H9 (cell line): Measurements from ENCODE around the gene PYROXD2. TPM values are rescaled to one million over a fixed set of nuclear protein-coding genes. Genes with fewer than 3 reads are reported as not detected.

ENCODE experiments used
- DNase-seq: peaks from one replicate; pipeline ENCODE4 v3.0.0-alpha.2; 2017
- H2AFZ ChIP-seq: one replicate; pipeline ENCODE4 v1.6.1; 2013; ENCODE audit warnings: mild to moderate bottlenecking, low read length, control low read depth, moderate library complexity
- H2AK5ac ChIP-seq: 2 replicates; pipeline ENCODE4 v1.6.1; 2013; ENCODE audit warnings: low read length, control low read depth, mixed read lengths; ENCODE audit not compliant: insufficient read length
- H2BK120ac ChIP-seq: one replicate; pipeline ENCODE4 v1.6.1; 2013; ENCODE audit warnings: low read depth, mild to moderate bottlenecking, low read length, control low read depth, inconsistent platforms; ENCODE audit not compliant: poor library complexity, severe bottlenecking
- H2BK12ac ChIP-seq: 2 replicates; pipeline ENCODE4 v1.6.1; 2013; ENCODE audit warnings: low read length, control low read depth, mixed read lengths, low read depth; ENCODE audit not compliant: insufficient read length
- H2BK15ac ChIP-seq: 2 replicates; pipeline ENCODE4 v1.6.1; 2013; ENCODE audit warnings: low read depth, low read length, control low read depth
- H2BK20ac ChIP-seq: one replicate; pipeline ENCODE4 v1.6.1; 2013; ENCODE audit warnings: low read depth, mild to moderate bottlenecking, low read length, control low read depth, inconsistent platforms; ENCODE audit not compliant: poor library complexity, severe bottlenecking
- H2BK5ac ChIP-seq: 2 replicates; pipeline ENCODE4 v1.6.1; 2013; ENCODE audit warnings: low read length, control low read depth, mixed read lengths; ENCODE audit not compliant: insufficient read length
- H3K14ac ChIP-seq: 2 replicates; pipeline ENCODE4 v1.6.1; 2013; ENCODE audit warnings: low read length, control low read depth; ENCODE audit not compliant: insufficient read depth
- H3K18ac ChIP-seq: 2 replicates; pipeline ENCODE4 v1.6.1; 2013; ENCODE audit warnings: low read depth, mild to moderate bottlenecking, mixed read lengths, low read length, control low read depth; ENCODE audit not compliant: insufficient read length
- H3K23ac ChIP-seq: 2 replicates; pipeline ENCODE4 v1.6.1; 2013; ENCODE audit warnings: low read length, control low read depth, mixed read lengths, low read depth; ENCODE audit not compliant: insufficient read length
- H3K23me2 ChIP-seq: 2 replicates; pipeline ENCODE4 v1.6.1; 2013; ENCODE audit warnings: low read depth, mild to moderate bottlenecking, mixed read lengths, low read length, control low read depth; ENCODE audit not compliant: insufficient read length, poor library complexity, severe bottlenecking
- H3K27ac ChIP-seq: 2 replicates; pipeline ENCODE4 v1.5.1; 2013; ENCODE audit warnings: low read length, control low read depth, mixed read lengths, low read depth; ENCODE audit not compliant: insufficient read length
- H3K27me3 ChIP-seq: 2 replicates; pipeline ENCODE4 v1.6.1; 2013; ENCODE audit warnings: low read length, control low read depth, inconsistent platforms; ENCODE audit not compliant: insufficient read depth
- H3K4ac ChIP-seq: 2 replicates; pipeline ENCODE4 v1.6.1; 2013; ENCODE audit warnings: low read depth, mild to moderate bottlenecking, control low read depth, inconsistent platforms, low read length, moderate library complexity
- H3K4me1 ChIP-seq: 2 replicates; pipeline ENCODE4 v1.6.1; 2013; ENCODE audit warnings: low read length, control low read depth, inconsistent platforms; ENCODE audit not compliant: insufficient read depth
- H3K4me2 ChIP-seq: 2 replicates; pipeline ENCODE4 v1.6.1; 2013; ENCODE audit warnings: low read length, control low read depth, mixed read lengths; ENCODE audit not compliant: insufficient read length, insufficient read depth
- H3K56ac ChIP-seq: 2 replicates; pipeline ENCODE4 v1.6.1; 2013; ENCODE audit warnings: low read depth, mild to moderate bottlenecking, mixed read lengths, low read length, control low read depth; ENCODE audit not compliant: insufficient read length
- H3K79me1 ChIP-seq: 2 replicates; pipeline ENCODE4 v1.6.1; 2013; ENCODE audit warnings: low read depth, mild to moderate bottlenecking, moderate library complexity, low read length, control low read depth, inconsistent platforms; ENCODE audit not compliant: insufficient read depth, poor library complexity, severe bottlenecking
- H3K79me2 ChIP-seq: 2 replicates; pipeline ENCODE4 v1.6.1; 2013; ENCODE audit warnings: low read length, control low read depth, inconsistent platforms; ENCODE audit not compliant: insufficient read depth
- H3K9ac ChIP-seq: 2 replicates; pipeline ENCODE4 v1.6.1; 2013; ENCODE audit warnings: low read length, control low read depth, mixed read lengths; ENCODE audit not compliant: insufficient read length; ENCODE audit errors: extremely low read depth
- H3K9me3 ChIP-seq: one replicate; pipeline ENCODE4 v1.6.1; 2013; ENCODE audit warnings: low read depth, low read length, inconsistent platforms; ENCODE audit not compliant: control insufficient read depth
- H3T11ph ChIP-seq: one replicate; pipeline ENCODE4 v1.6.1; 2013; ENCODE audit warnings: mild to moderate bottlenecking, low read length, control low read depth, inconsistent platforms
- H4K20me1 ChIP-seq: one replicate; pipeline ENCODE4 v1.6.1; 2013; ENCODE audit not compliant: control insufficient read depth, insufficient read length, insufficient read depth
- H4K5ac ChIP-seq: 2 replicates; pipeline ENCODE4 v1.6.1; 2013; ENCODE audit warnings: low read depth, mild to moderate bottlenecking, mixed read lengths, low read length, control low read depth; ENCODE audit not compliant: insufficient read length
- H4K8ac ChIP-seq: replicated peaks from 2 replicates; pipeline ENCODE4 v1.6.1; 2013; ENCODE audit warnings: low read length, control low read depth, mixed read lengths, low read depth; ENCODE audit not compliant: insufficient read length
- H4K91ac ChIP-seq: 2 replicates; pipeline ENCODE4 v1.6.1; 2013; ENCODE audit warnings: low read depth, mild to moderate bottlenecking, moderate library complexity, mixed read lengths, low read length, control low read depth; ENCODE audit not compliant: insufficient read length
- H3K27ac Mint-ChIP-seq, 3 experiments: 2 replicates in 2 of 3; 3 replicates in 1 of 3; pipeline ENCODE4 v1.8.0; 2020 to 2021; ENCODE audit warnings: mixed read lengths in 3 of 3, mild to moderate bottlenecking in 1 of 3, moderate library complexity in 1 of 3
- H3K27me3 Mint-ChIP-seq: 2 replicates; pipeline ENCODE4 v1.8.0; 2021; ENCODE audit warnings: low read depth, mild to moderate bottlenecking, moderate library complexity, mixed read lengths
- H3K36me3 Mint-ChIP-seq, 3 experiments: 2 replicates in 2 of 3; 3 replicates in 1 of 3; pipeline ENCODE4 v1.8.0; 2020 to 2021; ENCODE audit warnings: low read depth in 3 of 3, mixed read lengths in 3 of 3; ENCODE audit not compliant: insufficient read depth in 1 of 3
- H3K4me1 Mint-ChIP-seq, 2 experiments: 2 replicates each; pipeline ENCODE4 v1.8.0; 2020; ENCODE audit warnings: mixed read lengths in 2 of 2
- H3K4me3 Mint-ChIP-seq, 2 experiments: 2 replicates in 1 of 2; 3 replicates in 1 of 2; pipeline ENCODE4 v1.8.0; 2020 to 2021; ENCODE audit warnings: mild to moderate bottlenecking in 2 of 2, mixed read lengths in 2 of 2, moderate library complexity in 1 of 2
- H3K9me3 Mint-ChIP-seq, 2 experiments: 2 replicates in 1 of 2; 3 replicates in 1 of 2; pipeline ENCODE4 v1.8.0; 2020; ENCODE audit warnings: mild to moderate bottlenecking in 2 of 2, mixed read lengths in 2 of 2, moderate library complexity in 1 of 2
- WGBS: extraction: QIAGEN DNeasy Blood & Tissue Kit; methylation state at CpG from one replicate; pipeline ENCODE4 v1.1.7; 2013; ENCODE audit warnings: missing lambda C conversion rate, low lambda C conversion rate, mixed read lengths; ENCODE audit not compliant: insufficient read length; ENCODE audit errors: extremely low coverage; 5-methylcytosine and 5-hydroxymethylcytosine counted together
- total RNA-seq: library from RNA; stranded (reverse); gene quantifications from 2 replicates; pipeline ENCODE4 v1.2.1, GENCODE V29; 2021
- TF ChIP-seq, protein P1 (sequence below): fragments of 200-600 bp; sonication (generic); conservative IDR thresholded peaks from 3 replicates; pipeline ENCODE4 v1.8.0; 2021; ENCODE audit warnings: antibody characterized with exemption, mild to moderate bottlenecking

The PYROXD2 gene
- total RNA-seq, 1 experiment from 2014 or later, result 5.3 TPM

DNA sequence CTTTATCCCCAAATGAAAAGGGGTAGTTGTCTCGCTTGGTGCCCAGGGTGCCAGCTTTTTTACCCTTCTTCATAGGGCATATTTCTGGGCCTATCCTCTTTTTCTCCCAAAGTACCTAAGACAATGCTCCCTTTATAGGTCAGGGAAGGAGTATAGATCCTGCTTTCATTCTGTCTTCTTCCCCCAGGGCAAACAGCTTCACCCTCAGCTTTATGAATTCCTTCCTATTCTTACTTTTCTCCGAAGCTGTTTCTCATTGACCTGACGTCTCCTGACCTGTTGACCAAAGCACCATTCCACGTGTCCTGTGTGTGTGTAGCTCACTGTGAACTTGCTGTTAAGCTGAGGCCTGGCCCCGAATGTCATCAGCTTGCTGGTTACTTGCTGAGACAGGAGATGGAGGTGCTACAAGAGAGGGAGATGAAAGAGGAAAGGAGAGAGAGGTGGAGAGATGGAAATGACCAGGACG lies 48.9 kb downstream of the PYROXD2 start:
- H3K79me1 ChIP-seq, result no peaks in the 10 kb centered on the region
- no peak overlapping the region for H2AFZ ChIP-seq
- H2BK15ac ChIP-seq, result no peak overlapping the region
- no peaks in the 10 kb centered on the region for H3K79me2 ChIP-seq
- H3K4me1 ChIP-seq, result peaks cover 8% of the 10 kb centered on the region; the same call in 1 of the 2 replicates
- Mint-ChIP-seq H3K4me3 (no peak overlapping the region), H3K36me3 (0 out of 7 replicates have a peak, but pooled peaks cover 0 to 1% (median 0%) of the 10 kb centered on the region in 3 experiments), H3K9me3 (no peaks in the 10 kb centered on the region), H3K27ac (no peak overlapping the region; a peak in 1 of 7 replicates), H3K4me1 (peaks cover 43 to 47% of the 10 kb centered on the region in 2 experiments), H3K27me3 (peaks cover 15% of the 10 kb centered on the region)
- no peak overlapping the region for H3K4ac ChIP-seq
- H3K56ac ChIP-seq, result no peak overlapping the region
- no peak for DNase-seq
- no peak overlapping the region for H3K18ac ChIP-seq
- no peak overlapping the region for H4K8ac ChIP-seq
- no peak overlapping the region for H3T11ph ChIP-seq
- no peak overlapping the region for H3K9ac ChIP-seq
- TF ChIP-seq, protein P1, sequence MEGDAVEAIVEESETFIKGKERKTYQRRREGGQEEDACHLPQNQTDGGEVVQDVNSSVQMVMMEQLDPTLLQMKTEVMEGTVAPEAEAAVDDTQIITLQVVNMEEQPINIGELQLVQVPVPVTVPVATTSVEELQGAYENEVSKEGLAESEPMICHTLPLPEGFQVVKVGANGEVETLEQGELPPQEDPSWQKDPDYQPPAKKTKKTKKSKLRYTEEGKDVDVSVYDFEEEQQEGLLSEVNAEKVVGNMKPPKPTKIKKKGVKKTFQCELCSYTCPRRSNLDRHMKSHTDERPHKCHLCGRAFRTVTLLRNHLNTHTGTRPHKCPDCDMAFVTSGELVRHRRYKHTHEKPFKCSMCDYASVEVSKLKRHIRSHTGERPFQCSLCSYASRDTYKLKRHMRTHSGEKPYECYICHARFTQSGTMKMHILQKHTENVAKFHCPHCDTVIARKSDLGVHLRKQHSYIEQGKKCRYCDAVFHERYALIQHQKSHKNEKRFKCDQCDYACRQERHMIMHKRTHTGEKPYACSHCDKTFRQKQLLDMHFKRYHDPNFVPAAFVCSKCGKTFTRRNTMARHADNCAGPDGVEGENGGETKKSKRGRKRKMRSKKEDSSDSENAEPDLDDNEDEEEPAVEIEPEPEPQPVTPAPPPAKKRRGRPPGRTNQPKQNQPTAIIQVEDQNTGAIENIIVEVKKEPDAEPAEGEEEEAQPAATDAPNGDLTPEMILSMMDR, result no peak
- H3K14ac ChIP-seq, result no peak overlapping the region; the same call in 1 of the 2 replicates
- no peak overlapping the region for H2AK5ac ChIP-seq
- H4K91ac ChIP-seq, result no peak overlapping the region
- no peaks in the 10 kb centered on the region for H3K27me3 ChIP-seq
- H3K27ac ChIP-seq, result no peak overlapping the region
- H3K9me3 ChIP-seq, result no peaks in the 10 kb centered on the region
- H3K23ac ChIP-seq, result no peak overlapping the region
- WGBS, result no CpG with 5 or more reads among the region's 6 CpGs
- no peak overlapping the region for H2BK120ac ChIP-seq
- no peak overlapping the region for H2BK20ac ChIP-seq
- no peak overlapping the region for H2BK12ac ChIP-seq
- no peak overlapping the region for H4K5ac ChIP-seq
- no peaks in the 10 kb centered on the region for H4K20me1 ChIP-seq
- no peak overlapping the region for H3K4me2 ChIP-seq
- no peaks in the 10 kb centered on the region for H3K23me2 ChIP-seq
- no peak overlapping the region for H2BK5ac ChIP-seq
